CD4-positive, alpha-beta T cell treated with Interleukin-2 at 100 ng/mL for 4 hours (primary cell): ENCODE data around the gene ROR2.

Experiments used
- DNase-seq: peaks from one replicate; pipeline ENCODE4 v3.0.0-alpha.2; 2020; ENCODE audit warnings: low spot score

The ROR2 gene

DNA sequence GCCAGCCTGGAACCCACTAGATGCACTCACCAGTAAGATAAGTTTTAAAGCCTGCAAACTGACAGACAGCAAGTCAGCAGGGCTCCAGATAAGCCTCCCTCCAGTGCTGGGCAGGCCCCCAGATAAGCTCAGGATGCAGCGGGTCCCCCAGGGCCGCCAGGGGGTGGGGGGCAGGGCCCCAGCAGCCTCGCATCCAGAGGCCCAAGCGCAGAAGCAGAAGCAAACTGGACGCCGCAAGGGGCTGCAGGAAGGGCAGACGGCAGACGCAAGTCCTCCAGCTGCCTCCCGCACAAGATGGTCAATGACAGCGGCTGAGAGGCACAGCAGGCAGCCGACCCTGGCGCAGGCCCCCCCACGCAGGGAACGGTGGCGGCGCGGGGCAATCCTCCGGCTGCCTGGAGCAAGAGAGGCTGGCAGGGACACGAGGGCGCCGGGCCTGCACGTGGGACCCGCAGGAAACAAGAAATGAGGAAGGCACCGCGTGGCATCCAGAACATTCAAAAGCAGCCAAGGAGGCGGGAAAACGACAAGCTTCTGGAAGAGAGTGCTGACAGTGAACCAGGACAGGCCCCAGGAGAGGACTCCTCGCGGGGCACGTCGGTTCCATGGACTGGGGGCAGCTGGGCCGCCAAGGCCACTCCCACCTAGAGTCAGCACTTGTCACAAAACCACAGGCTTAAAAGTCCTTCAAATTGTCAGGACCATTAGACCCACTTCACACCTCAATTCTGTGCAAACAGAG is 49.8 kb downstream of the ROR2 start:
- no peak for DNase-seq

DNA sequence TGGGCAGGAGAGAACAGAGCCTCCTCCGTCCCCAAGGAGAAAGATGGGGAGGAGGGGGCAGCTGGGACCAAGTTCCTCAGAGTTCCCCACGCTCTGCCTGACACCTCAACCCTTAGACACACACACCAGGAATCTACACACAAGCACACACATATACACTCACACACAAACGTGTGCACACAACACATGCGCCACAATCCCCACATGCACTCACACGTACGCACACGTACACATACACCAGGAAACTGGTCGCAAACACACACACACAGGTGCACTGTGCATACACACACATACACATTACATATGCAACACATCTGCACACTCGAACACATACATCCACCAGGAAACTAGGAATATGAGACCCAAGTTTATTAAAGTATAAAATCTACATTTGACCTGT is 50.4 kb downstream of the ROR2 start:
- no peak for DNase-seq

DNA sequence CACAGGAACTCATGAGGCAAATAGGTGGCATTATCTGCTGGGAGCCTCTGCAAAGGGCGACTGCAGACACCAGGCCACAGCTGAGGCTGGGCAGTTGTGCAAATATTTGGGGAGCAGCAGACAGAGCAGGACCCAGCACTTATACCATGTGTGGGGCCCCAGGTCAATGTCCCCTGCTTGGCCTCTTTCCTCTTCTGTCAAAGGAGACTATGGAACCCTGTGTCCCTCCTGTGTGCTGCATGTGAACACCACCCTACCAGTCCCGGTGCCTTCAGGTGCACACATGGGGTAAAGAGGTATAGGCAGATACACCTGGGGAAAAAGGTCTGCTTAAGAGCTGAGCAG is 50.8 kb downstream of the ROR2 start:
- no peak for DNase-seq

DNA sequence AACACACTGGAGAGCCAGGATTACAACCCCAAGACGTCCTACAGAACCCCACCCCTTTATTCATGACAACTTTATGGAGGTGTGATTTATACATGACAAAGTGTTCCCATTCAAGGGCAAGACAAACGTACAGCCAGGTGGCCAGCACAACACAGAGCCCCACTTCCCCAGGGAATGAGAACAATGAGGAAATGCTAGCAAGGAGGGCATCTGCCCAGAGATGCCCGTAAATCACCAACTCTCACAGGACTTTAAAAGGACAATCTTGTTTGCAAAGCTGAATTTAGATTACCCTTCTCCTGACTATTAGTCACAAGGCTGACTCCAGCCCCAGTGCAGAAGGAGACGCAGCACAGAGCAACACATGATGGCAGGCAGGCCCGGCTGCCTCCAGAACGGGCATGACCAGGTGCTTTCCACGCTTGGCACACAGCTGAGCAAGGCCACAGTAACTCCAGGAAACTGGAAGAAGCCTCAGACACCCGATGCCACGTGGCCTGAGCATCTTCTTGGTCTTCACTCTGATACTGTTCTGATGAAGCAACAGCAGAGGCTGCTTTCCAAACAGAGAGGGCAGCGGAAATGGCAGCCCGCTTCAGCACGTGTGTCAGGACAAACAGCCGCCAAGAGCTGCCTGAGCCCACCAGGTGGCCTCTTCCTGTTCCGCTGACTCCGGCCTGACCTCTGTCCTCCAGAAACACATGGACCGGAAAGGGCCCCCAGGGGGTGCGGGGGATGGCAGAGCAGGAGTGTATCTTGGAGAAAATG is 51.4 kb downstream of the ROR2 start:
- no peak for DNase-seq

DNA sequence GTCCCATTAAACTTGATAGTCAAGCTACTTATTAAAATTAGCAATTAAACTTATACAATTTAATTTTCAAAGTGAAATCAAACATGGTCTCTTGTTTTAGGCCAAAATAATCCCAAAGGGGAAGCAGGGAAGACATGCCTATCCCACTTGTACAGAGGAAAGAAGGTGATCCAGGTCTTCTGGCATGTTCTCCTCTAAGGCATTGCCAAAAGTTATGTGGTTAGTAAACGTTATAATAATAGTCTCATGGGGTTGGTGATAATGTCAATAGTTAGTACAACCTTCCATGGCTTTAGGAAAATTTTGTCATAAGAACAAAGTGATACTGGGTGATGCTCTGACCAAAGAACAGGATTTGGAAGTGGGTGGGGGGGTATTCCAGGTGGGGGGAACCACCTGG is 52.8 kb downstream of the ROR2 start:
- no peak for DNase-seq

DNA sequence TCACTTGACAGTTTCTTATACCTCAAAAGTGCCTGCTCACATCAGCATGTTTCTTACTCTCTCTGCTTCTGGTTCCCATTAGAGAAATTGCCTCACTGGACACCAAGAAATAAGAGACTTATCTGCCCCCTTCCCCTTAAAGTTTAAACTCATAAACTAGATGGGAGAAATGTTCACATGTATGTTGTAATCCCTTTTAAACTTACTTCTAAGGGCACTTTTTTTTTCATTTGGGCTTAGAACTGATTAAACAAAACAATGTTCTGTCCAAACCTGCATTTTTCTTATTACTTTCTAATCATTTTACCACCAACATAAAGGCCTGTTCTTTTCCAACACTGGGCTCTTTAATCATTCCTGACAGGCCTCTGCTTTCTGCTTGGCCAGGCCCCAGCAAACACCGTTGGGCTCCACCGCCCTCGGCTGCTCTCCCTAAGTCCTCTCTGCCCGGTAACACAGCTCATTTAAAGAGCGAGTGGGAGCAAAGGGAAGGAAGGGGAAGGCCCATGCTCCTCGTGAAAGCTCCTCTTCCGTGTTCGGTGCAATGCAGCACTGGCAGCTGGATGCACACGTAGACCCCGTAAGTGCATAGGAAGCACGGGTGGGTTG is 53.4 kb downstream of the ROR2 start:
- no peak for DNase-seq

DNA sequence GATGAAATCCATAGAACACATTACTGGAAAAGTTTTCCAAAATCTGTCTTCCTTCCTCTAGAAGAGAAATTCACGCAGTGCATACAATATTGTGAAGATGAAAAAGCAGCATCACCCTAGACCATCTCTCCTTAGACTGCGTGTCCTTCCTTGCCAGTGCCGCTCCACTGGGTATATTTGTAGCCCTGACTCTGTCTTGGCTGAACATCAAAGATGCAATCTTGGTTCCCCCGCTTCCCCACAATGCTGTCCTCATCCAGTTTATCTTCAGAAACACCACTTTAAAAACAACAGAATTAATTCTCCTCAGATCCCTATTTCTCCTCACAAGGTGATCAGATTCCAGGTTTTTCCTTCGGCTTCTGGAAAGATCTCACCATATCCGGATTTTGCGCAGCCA is 53.9 kb downstream of the ROR2 start:
- DNase-seq = no peak

DNA sequence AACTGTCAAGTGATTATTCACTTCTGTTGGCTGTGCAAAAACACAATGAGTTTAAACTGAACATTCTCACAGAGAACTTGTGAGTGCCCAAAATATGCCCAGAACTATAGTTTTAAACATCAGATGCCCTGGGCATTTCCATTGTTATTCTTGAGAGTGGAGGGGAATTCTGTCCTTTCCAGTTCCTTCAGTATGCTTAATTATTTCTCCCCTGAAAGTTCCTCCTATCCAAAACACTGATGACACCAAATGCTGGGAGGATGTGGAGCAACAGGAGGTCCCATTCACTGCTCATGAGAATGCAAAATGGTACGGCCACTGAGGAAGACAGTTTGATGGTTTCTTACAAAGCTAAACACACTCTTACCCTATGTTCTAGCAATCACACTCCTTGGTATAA is 55.5 kb downstream of the ROR2 start:
- no peak for DNase-seq

DNA sequence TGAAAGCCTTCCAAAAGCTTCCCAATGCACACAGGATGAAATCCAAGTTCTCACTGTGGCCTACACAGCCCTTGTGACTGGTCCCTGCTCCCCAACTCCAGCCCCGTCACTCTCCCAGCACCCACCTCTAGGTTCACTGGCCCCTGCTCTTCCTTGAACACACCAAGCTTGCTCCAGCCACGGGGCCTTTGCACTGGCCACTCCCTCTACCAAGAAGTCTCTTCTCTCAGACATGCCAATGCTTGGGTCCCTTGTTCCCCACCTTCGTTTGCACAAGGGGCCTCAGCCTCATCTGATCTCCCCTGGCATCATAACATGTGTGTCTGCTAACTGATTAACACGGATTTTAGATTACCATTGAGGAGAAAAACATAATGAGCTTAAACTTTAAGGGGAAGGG is 56.0 kb downstream of the ROR2 start:
- DNase-seq = no peak

DNA sequence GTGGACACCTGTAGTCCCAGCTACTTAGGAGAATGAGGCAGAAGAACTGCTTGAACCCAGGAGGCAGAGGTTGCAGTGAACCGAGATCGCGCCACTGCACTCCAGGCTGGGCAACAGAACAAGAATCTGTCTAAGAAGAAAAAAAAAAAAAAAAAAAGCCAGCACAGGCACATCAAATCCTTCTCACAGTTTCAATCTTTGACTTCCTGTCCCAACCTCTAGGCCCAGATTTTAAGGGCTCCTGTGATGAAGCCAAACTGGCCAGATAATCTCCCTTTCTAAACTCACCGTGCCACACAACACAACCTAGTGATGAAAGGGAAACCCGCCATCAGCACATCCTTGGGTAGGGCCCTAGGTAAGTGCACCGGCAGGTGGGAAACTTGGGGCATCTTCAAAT is 58.1 kb downstream of the ROR2 start:
- DNase-seq = no peak

DNA sequence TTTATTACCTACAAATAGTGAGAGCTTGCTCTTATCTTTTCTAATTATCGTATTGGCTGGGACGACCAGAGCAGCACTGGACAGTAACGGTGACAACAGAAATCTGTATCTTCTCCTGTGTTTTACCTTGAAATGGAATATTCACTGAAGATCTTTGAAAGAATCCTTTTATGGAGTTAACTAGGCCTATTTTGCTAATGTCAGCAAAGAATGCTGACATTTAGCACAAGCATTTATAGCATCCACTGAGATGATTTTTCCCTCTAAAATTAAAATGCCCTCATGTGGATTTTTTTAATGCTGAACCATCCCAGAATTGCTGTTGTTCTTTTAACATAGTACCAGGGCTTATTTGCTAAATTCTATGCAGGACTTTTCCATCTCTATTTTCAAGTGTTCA is 59.4 kb downstream of the ROR2 start:
- DNase-seq = no peak

DNA sequence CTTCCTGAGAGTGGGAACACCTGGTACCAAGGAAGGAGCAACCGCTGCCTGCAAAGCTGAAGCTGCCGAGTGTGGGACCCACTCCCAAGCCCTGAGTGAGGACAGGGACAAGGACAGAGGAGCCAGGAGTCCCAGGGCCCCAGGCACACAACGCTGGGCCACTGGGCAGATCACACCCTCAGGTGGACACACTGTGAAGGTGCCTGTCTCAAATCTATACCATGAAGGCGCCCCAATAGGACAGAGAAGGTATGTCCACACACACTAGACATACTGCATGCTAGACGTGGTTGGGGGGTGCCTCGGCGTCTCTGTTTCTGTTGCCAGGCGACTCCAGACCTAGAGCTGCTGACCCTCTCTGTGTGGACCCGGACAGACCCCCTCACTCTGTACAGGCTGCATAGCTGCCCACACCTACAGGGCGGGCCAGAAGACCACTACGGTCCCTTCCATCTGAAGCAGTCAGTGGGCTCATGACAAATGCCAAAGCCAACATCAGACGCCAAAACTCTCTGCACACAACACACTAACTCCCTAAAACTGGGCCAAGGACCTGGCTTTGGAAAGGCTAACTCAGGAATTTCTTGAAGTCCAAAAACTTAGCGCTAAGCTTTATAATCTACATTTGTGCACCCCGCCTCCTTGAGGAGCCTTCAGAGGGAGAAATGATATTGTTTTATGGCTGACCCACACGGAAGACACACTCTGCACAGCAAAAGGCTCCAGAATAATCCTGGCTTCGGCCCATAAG is 60.7 kb downstream of the ROR2 start:
- DNase-seq = no peak

DNA sequence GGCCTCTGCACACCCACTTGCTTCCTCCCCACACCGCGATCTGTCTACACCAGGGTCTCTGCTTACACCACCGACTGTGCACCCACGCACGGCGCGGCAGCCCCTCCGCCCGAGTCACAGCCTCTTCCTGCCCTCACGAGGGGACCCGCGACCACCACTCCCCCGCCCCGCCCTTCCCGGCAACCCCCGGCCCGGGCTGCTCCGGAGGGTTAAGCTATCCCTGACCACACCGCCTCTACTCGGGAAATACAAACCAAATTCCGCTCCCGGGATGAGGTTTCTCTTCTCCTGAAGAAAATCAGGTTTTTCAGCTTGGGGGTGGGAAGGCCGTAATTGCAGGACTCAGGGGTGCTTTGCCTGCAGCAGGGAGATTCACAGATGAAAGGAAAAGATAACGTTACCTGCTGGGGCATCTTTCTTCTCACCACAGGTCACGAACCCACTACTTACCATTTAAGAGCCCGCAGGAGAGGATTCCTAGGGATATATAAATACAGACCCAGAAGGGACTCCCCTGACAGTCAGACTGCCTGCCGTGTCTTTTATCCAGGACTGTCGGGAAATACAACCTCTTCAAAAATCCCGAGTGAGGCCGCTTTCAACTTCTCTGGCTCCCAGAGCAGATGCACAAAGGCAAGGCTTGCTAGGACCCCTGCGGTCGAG is 63.5 kb downstream of the ROR2 start:
- DNase-seq = no peak

DNA sequence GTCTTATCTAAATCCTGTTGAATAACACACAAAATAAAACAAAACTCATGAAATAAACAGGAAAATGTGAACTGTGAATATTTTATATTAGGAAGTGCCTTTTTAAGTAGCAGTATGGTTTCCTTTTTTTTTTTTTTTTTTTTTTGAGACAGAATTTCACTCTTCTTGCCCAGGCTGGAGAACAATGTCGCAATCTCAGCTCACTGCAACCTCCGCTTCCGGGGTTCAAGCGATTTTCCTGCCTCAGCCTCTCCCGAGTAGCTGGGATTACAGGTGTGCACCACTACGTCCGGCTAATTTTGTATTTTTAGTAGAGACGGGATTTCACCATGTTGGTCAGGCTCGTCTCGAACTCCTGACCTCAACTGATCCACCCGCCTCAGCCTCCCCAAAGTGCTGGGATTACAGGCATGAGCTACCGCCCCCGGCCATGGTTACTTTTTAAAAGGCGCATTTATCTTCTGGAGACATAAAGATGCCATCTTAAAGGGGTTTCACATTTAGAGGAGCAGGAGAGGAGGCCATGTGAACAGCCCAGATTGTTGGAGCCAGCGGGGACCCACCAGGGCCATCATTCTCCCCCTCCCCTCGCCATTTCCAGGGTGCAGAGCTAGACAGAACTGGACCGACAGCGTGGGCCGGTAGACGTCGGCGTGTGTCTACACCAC is 64.1 kb downstream of the ROR2 start:
- DNase-seq = no peak

DNA sequence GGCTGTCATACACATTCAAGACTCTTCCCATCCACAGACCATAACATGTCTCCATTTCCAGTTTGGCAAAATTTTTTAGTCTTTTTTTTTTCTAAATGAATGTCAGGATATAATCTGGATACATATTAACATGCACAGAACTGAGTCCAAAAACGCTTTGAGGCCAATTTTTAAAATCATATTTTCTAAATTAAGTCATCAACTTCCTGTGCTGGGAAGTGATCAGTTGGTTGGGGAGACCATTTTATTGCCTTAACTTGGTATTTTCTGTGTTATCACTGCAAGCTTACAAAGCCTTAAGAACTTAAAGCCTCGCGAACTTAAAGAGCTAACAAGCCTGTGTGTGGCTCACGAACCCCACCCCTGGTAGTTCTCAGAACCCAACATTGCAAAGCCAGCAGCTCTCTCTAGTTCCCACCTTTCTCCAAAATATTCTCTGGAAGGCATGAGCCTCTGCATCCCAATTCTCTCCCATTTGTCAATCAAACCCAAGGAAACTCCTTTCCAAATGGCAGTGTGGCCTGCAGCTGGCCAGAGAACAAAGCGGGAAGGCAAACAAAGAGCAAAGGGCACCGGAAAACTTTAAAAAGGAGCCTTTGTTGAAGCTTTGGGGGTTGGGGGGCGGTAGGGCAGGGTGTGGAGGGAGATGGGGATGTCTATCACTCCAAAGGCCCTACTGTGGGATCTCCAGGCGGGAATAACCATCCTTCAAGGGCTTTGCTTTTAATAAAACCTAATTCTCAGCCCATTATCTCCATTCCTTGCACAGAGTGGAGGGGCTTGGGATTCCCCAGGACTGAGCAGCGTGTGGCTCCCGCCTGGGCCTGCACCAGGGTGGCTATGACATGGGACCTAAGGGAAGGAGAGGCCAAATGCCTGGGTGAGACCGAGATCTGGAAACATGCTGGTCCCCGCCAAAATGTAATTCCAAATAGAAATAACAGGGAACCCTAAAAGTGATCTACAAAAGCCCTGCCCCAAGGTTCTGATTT is 65.0 kb downstream of the ROR2 start:
- no peak for DNase-seq

DNA sequence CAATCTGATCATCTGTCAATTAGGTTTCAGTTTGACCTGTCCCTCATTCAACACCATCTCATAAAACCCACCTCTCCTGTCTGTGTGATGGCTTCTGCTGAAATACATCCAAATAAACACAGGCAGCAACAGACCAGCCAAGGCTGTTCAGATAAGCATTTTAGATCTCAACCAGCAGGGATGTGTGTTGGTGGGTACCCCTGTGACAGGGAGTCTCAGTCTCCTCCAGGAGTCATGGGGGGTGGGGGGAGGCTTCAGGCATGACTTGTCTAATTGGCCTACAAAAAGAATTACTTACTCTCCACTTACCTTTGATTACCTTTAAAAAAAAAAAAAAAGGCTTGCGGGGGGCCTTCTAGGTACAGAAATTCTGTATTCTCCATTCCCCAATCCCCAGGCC is 65.9 kb downstream of the ROR2 start:
- DNase-seq = no peak

DNA sequence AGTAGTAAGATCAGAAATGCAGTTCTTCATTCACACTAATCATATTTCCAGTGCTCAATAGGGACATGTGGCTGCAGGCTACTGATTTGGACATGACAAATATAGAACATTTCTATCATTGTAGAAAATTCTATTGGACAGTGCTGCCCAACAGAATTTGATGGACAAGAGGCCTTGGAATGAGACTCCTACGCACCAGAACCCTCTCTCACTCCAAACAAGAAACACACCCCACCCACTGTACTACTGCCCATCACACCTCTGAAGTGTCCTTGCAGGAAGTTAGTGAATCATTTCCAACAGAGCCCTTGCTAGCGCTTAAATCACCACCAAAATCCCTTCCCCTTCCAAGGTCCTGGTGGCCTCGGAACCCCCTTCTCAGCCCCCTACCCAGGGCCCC is 66.5 kb downstream of the ROR2 start:
- DNase-seq = no peak

DNA sequence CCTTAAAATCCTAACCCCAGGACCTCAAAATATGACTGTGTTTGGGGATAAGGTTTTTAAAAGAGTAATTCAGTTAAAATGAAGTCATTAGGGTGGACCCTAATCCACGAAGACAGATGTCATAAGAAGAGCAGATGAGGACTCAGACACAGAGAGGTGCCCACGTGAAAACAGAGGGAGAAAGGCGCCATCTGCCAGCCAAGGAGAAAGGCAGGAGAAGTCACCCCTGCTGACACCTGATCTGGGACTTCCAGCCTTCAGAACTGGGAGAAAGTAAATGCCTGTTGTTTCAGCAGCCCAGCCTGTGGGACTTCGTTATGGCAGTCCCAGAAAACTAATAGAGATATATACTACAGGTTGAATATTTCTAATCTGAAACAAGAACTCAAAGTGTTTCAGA is 67.4 kb downstream of the ROR2 start:
- DNase-seq = no peak

DNA sequence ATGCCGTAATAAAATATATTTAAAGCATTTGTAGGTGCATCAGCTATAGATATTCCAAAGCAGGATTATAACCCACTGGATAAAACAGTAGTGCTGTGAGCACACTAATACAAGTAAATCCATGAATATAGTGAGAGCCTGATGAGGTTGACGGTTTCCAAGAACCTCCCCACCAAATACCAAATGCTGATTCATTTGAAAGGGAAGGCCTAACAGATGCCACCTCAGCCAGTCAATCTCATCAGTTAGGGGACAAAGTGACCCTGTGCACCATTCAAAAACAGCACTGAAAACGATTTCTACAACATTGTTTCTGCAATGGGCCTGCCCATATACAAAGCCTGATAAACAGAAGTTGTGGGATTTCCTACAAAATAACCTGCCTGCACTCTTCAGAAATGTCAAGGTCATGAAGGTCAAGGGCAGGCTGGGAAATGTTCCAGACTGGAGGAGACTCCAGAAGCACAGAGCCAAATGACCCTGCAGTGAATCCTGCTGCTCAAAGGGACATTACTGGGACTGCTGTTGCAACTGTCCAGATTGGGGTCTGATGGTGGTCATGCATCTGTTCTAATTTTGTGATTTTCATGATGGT is 69.6 kb downstream of the ROR2 start:
- no peak for DNase-seq

DNA sequence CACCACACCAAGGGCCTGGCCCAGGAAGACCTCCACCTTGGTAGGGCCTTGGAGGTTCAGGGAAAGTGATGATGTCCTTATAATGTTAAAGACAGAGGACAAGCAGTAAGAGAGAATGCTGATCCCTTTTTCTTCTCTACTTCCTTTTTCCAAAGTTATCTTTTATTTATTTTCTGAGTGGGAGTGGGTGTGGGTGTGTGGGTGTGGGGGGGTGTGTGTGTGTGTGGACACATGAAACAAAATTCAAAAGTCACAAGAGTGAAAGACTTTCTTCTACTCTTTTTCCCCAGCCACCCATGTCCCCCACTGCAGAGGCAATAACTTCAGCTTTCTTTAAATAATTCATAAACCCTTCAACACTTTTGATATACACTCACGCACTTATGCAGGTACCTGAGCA is 70.8 kb downstream of the ROR2 start:
- DNase-seq = no peak
